OCI-LY3 (cell line): ENCODE data around the gene DOCK1.

Experiments
- H2AFZ ChIP-seq: fragments of 200-600, 300-600 bp; shearing (Covaris generic); 2 replicates; pipeline ENCODE4 v1.6.0; 2014; ENCODE audit warnings: antibody characterized with exemption, low read depth, low read length
- H3K27ac ChIP-seq: fragments of 200-600, 300-600 bp; sonication (generic); 2 replicates; pipeline ENCODE4 v1.5.1; 2014; ENCODE audit warnings: mild to moderate bottlenecking, low read length, moderate library complexity, mixed read lengths
- H3K27me3 ChIP-seq: fragments of 200-600, 300-600 bp; sonication (generic); 2 replicates; pipeline ENCODE4 v1.6.1; 2014; ENCODE audit warnings: low read depth, low read length, mixed read lengths
- H3K36me3 ChIP-seq: fragments of 200-600, 300-600 bp; sonication (generic); replicated peaks from 2 replicates; pipeline ENCODE3; 2014; ENCODE audit warnings: low read depth, low read length, mixed read lengths
- H3K4me1 ChIP-seq: fragments of 300-600, 200-600 bp; sonication (generic); 2 replicates; pipeline ENCODE4 v1.6.1; 2014; ENCODE audit warnings: low read length, mixed read lengths
- H3K4me2 ChIP-seq: fragments of 200-600, 300-600 bp; sonication (generic); 2 replicates; pipeline ENCODE4 v1.6.1; 2014; ENCODE audit warnings: low read length, mixed read lengths
- H3K4me3 ChIP-seq: fragments of 300-600, 200-600 bp; sonication (generic); 2 replicates; pipeline ENCODE4 v1.5.1; 2014; ENCODE audit warnings: antibody characterized with exemption, mild to moderate bottlenecking, low read length, moderate library complexity
- H3K79me2 ChIP-seq: fragments of 300-600, 200-600 bp; shearing (Covaris generic); 2 replicates; pipeline ENCODE4 v1.6.1; 2014; ENCODE audit warnings: mild to moderate bottlenecking, low read length, mixed read lengths
- H3K9ac ChIP-seq: fragments of 300-600, 200-600 bp; shearing (Covaris generic); 2 replicates; pipeline ENCODE4 v1.6.0; 2014; ENCODE audit warnings: mild to moderate bottlenecking, low read length, moderate library complexity
- H3K9me3 ChIP-seq: fragments of 200-600, 300-600 bp; shearing (Covaris generic); 2 replicates; pipeline ENCODE4 v1.6.1; 2014; ENCODE audit warnings: low read length, mixed read lengths; ENCODE audit not compliant: insufficient read depth
- H4K20me1 ChIP-seq: fragments of 200-600, 300-600 bp; sonication (generic); 2 replicates; pipeline ENCODE4 v1.6.1; 2016; ENCODE audit warnings: low read length, mixed read lengths; ENCODE audit not compliant: insufficient read depth
- CTCF ChIP-seq: fragments of 200-600, 300-600 bp; sonication (generic); IDR thresholded peaks from 2 replicates; pipeline ENCODE4 v1.5.1; 2014; ENCODE audit warnings: antibody characterized with exemption, low read length, low read depth
- EZH2phosphoT487 ChIP-seq: fragments of 200-600 bp; shearing (Covaris generic); IDR thresholded peaks from 2 replicates; pipeline ENCODE4 v1.6.1; 2018; ENCODE audit warnings: antibody characterized with exemption, mixed run types, low read depth

Gene DOCK1

DNA sequence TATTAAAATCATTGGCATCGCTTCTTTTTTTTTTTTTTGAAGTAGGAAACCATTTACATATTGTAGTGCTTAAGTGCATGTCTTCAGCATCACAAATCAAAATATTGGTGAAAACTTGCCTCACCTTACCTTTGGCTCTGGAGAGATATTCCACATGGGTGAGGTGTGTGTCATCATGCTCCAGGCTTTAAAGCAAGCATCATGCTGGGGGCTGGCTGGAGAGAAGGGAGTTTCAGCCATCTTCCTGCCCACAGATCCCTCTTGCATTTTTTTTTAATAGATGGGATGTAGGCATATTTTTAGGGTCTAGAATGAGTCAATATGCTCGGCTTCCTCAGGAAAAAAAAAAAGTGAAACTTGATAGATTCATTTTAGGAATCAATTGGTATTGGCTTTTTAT, 293.5 kb downstream of the DOCK1 start:
- Histone ChIP-seq H2AFZ (no peak overlapping the region), H3K4me2 (no peak overlapping the region), H3K27me3 (no peaks in the 10 kb centered on the region), H3K27ac (no peak overlapping the region), H3K4me3 (no peak overlapping the region), H4K20me1 (no peaks in the 10 kb centered on the region), H3K36me3 (no peaks in the 10 kb centered on the region), H3K9ac (no peak overlapping the region), H3K9me3 (no peaks in the 10 kb centered on the region), H3K79me2 (no peaks in the 10 kb centered on the region), H3K4me1 (no peaks in the 10 kb centered on the region)
- TF ChIP-seq EZH2phosphoT487 (no peak), CTCF (no peak)

DNA sequence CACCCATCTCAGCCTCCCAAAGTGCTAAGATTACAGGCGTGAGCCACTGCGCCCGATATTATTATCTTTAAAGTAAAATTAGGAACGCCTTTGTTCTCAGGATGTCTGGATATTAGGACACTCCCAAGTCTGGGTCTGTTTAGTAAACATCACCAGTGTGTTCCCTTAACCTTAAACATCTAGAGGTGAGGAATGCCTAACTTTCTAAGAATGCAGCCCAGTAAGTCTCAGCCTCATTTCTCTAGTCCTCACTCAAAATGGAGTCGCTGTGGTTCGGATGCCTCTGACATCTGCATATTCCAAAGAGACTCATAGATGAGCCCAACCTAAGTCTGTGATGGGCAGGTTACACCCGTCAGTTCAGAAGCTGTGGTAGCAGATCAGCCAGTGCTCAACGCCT, 295.4 kb downstream of the DOCK1 start:
- no peak overlapping the region for H3K4me3 ChIP-seq
- no peak overlapping the region for H3K27ac ChIP-seq
- no peaks in the 10 kb centered on the region for H4K20me1 ChIP-seq
- H3K36me3 ChIP-seq = no peaks in the 10 kb centered on the region
- H3K9me3 ChIP-seq = no peaks in the 10 kb centered on the region
- H2AFZ ChIP-seq = no peak overlapping the region
- H3K27me3 ChIP-seq = no peaks in the 10 kb centered on the region
- no peak overlapping the region for H3K4me2 ChIP-seq
- no peaks in the 10 kb centered on the region for H3K4me1 ChIP-seq
- H3K79me2 ChIP-seq = no peaks in the 10 kb centered on the region
- no peak overlapping the region for H3K9ac ChIP-seq
- TF ChIP-seq EZH2phosphoT487 = no peak
- TF ChIP-seq CTCF = no peak

- no peak overlapping the region for H3K9ac ChIP-seq
- no peaks in the 10 kb centered on the region for H3K79me2 ChIP-seq
- no peaks in the 10 kb centered on the region for H4K20me1 ChIP-seq
- TF ChIP-seq CTCF (no peak), EZH2phosphoT487 (no peak)
- no peak overlapping the region for H3K4me2 ChIP-seq
- H3K27me3 ChIP-seq = no peaks in the 10 kb centered on the region
- no peak overlapping the region for H2AFZ ChIP-seq
- H3K4me3 ChIP-seq = no peak overlapping the region
- H3K4me1 ChIP-seq = no peaks in the 10 kb centered on the region
- H3K36me3 ChIP-seq = no peaks in the 10 kb centered on the region
- no peak overlapping the region for H3K27ac ChIP-seq
- H3K9me3 ChIP-seq = no peaks in the 10 kb centered on the region
Measured at GRCh38 chr10:127203067-127203466, 297.8 kb downstream of the DOCK1 start.

GRCh38 chr10:127207081-127207480, 301.9 kb downstream of the DOCK1 start:
- H3K9ac ChIP-seq = no peak overlapping the region
- TF ChIP-seq CTCF (no peak), EZH2phosphoT487 (no peak)
- peaks cover 6% of the 10 kb centered on the region; the same call in 1 of the 2 replicates for H3K4me1 ChIP-seq
- H3K4me3 ChIP-seq = no peak overlapping the region
- no peak overlapping the region for H3K27ac ChIP-seq
- H3K79me2 ChIP-seq = no peaks in the 10 kb centered on the region
- H3K9me3 ChIP-seq = no peaks in the 10 kb centered on the region
- H4K20me1 ChIP-seq = no peaks in the 10 kb centered on the region
- no peak overlapping the region for H2AFZ ChIP-seq
- H3K36me3 ChIP-seq = no peaks in the 10 kb centered on the region
- no peak overlapping the region for H3K4me2 ChIP-seq
- H3K27me3 ChIP-seq = no peaks in the 10 kb centered on the region
